ENCODE measurements around the gene BRSK2. TPM values are rescaled to one million over a fixed set of nuclear protein-coding genes. Genes with fewer than 3 reads are reported as not detected.

The BRSK2 gene
- total and polyA plus RNA-seq, 2 of the 4 experiments (the other 2 are of a cell fraction): 0.18 to 0.62 TPM

- Histone ChIP-seq H3K4me3 (ENCODE audit: insufficient read depth, low read depth, low read length) (no peak overlapping the region), H2AK9ac (replicated peaks; ENCODE audit: low read depth, low read length, poor library complexity) (no peak overlapping the region), H3K23ac (ENCODE audit: low read depth, low read length) (no peak overlapping the region), H2BK5ac (ENCODE audit: low read depth, low read length, poor library complexity, severe bottlenecking) (no peak overlapping the region), H3K56ac (ENCODE audit: extremely low read depth, insufficient read depth, low read length) (no peak overlapping the region), H4K20me1 (ENCODE audit: insufficient read depth, low read length) (no peaks in the 10 kb centered on the region; the same call in 1 of the 2 replicates), H3K9me1 (ENCODE audit: insufficient read depth, low read length) (no peaks in the 10 kb centered on the region), H3K9me3 (ENCODE audit: control insufficient read depth, insufficient read depth, low read length) (no peaks in the 10 kb centered on the region), H3K27ac (ENCODE audit: insufficient read depth, low read length) (no peak overlapping the region), H2BK120ac (ENCODE audit: low read depth, low read length) (no peak overlapping the region), H3K36me3 (ENCODE audit: control insufficient read depth, insufficient read depth, low read length) (peaks cover 25% of the 10 kb centered on the region), H2BK15ac (ENCODE audit: low read depth, low read length) (no peak overlapping the region), H3K14ac (replicated peaks; ENCODE audit: low read depth, low read length) (no peak overlapping the region), H3K4ac (ENCODE audit: low read depth, low read length) (no peak overlapping the region), H4K5ac (ENCODE audit: low read depth, low read length) (no peak overlapping the region), H2AK5ac (ENCODE audit: low read depth, low read length) (no peak overlapping the region), H3K79me1 (ENCODE audit: low read depth in 1 of 2, low read length in 2 of 2) (no peaks in the 10 kb centered on the region), H4K8ac (ENCODE audit: low read depth in 2 of 2, low read length in 2 of 2) (no peak overlapping the region), H2BK20ac (ENCODE audit: low read depth, low read length) (no peak overlapping the region), H3K27me3 (ENCODE audit: control insufficient read depth, insufficient read depth, low read length) (no peaks in the 10 kb centered on the region), H3K4me2 (ENCODE audit: low read depth, low read length) (no peak overlapping the region), H2AFZ (replicated peaks; ENCODE audit: low read length, poor library complexity) (no peak overlapping the region), H3K9ac (ENCODE audit: low read depth, low read length) (no peak overlapping the region), H3K18ac (ENCODE audit: low read depth, low read length) (no peak overlapping the region), H4K91ac (ENCODE audit: insufficient read depth, low read depth, low read length) (no peak overlapping the region), H3K4me1 (ENCODE audit: control insufficient read depth, insufficient read depth, low read length) (no peaks in the 10 kb centered on the region)
- dilution Hi-C loops (cut with HindIII; ENCODE audit: low sequenced_read_pairs, unreplicated experiment): no loop called here
- in situ Hi-C loops (cut with MboI; ENCODE audit: low sequenced_read_pairs): no loop called here
- ChIA-PET CTCF (no interaction called here), POLR2A (ENCODE audit: unreplicated experiment) (no interaction called here)
- 100% methylated on average over 1 of the region's 9 CpGs; no CpG with 5 or more reads in 1 of the 2 experiments for WGBS, 2 experiments (ENCODE audit: extremely low coverage in 2 of 2, insufficient read length in 1 of 2)
- DNase-seq: no peak
- BruUV-seq (replicated peaks): no TSS peak
- no peak for ATAC-seq (ENCODE audit: low read depth)
- intact Hi-C loops (cut with micrococcal nuclease): no loop called here
- no peak for TF ChIP-seq USF2 (IDR thresholded peaks at IDR 0.05; ENCODE audit: low read depth, low read length)
- no peak for TF ChIP-seq RAD21 (IDR thresholded peaks at IDR 0.05; ENCODE audit: low read length)
- TF ChIP-seq SMC3 (IDR thresholded peaks at IDR 0.05; ENCODE audit: low read depth, low read length): no peak
- TF ChIP-seq NFE2L2 (IDR thresholded peaks at IDR 0.05; ENCODE audit: low read depth, low read length): no peak
- no peak for TF ChIP-seq MAFK (IDR thresholded peaks at IDR 0.05; ENCODE audit: low read depth, low read length)
- TF ChIP-seq MXI1 (IDR thresholded peaks at IDR 0.05; ENCODE audit: borderline replicate concordance, low read depth, low read length): no peak
- TF ChIP-seq, protein P1, sequence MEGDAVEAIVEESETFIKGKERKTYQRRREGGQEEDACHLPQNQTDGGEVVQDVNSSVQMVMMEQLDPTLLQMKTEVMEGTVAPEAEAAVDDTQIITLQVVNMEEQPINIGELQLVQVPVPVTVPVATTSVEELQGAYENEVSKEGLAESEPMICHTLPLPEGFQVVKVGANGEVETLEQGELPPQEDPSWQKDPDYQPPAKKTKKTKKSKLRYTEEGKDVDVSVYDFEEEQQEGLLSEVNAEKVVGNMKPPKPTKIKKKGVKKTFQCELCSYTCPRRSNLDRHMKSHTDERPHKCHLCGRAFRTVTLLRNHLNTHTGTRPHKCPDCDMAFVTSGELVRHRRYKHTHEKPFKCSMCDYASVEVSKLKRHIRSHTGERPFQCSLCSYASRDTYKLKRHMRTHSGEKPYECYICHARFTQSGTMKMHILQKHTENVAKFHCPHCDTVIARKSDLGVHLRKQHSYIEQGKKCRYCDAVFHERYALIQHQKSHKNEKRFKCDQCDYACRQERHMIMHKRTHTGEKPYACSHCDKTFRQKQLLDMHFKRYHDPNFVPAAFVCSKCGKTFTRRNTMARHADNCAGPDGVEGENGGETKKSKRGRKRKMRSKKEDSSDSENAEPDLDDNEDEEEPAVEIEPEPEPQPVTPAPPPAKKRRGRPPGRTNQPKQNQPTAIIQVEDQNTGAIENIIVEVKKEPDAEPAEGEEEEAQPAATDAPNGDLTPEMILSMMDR (conservative IDR thresholded peaks at IDR 0.05; ENCODE audit: low read depth, low read length): no peak
- TF ChIP-seq CHD1 (IDR thresholded peaks at IDR 0.05; ENCODE audit: low read depth, low read length): no peak
- no peak for TF ChIP-seq BHLHE40 (IDR thresholded peaks at IDR 0.05; ENCODE audit: low read depth, low read length)
- TF ChIP-seq RCOR1 (IDR thresholded peaks at IDR 0.05; ENCODE audit: insufficient replicate concordance, low read length): no peak
- no peak for TF ChIP-seq RFX5 (IDR thresholded peaks at IDR 0.05; ENCODE audit: low read depth, low read length)
- TF ChIP-seq CEBPB (IDR thresholded peaks at IDR 0.05; ENCODE audit: low read depth, low read length): no peak
- no peak for TF ChIP-seq FOS (IDR thresholded peaks at IDR 0.05; ENCODE audit: low read depth, low read length)
- TF ChIP-seq POLR2A (IDR thresholded peaks at IDR 0.05; ENCODE audit: low read depth, low read length): no peak
- no peak for TF ChIP-seq ELK1 (IDR thresholded peaks at IDR 0.05; ENCODE audit: borderline replicate concordance, low read depth, low read length)
- no peak for TF ChIP-seq MAZ (IDR thresholded peaks at IDR 0.05; ENCODE audit: borderline replicate concordance, low read depth, low read length)
Observed at GRCh38 chr11:1471736-1472135, 82.0 kb downstream of the BRSK2 start.

All from IMR-90 (cell line).